NCI-H524 treated with DMSO at 0.1 percent for 48 hours (cell line): ENCODE data around the gene PIK3CD.

Experiments
- DNase-seq: peaks from one replicate; lab custom pipeline; 2025; lab: John Stamatoyannopoulos, UW

The PIK3CD gene

DNA sequence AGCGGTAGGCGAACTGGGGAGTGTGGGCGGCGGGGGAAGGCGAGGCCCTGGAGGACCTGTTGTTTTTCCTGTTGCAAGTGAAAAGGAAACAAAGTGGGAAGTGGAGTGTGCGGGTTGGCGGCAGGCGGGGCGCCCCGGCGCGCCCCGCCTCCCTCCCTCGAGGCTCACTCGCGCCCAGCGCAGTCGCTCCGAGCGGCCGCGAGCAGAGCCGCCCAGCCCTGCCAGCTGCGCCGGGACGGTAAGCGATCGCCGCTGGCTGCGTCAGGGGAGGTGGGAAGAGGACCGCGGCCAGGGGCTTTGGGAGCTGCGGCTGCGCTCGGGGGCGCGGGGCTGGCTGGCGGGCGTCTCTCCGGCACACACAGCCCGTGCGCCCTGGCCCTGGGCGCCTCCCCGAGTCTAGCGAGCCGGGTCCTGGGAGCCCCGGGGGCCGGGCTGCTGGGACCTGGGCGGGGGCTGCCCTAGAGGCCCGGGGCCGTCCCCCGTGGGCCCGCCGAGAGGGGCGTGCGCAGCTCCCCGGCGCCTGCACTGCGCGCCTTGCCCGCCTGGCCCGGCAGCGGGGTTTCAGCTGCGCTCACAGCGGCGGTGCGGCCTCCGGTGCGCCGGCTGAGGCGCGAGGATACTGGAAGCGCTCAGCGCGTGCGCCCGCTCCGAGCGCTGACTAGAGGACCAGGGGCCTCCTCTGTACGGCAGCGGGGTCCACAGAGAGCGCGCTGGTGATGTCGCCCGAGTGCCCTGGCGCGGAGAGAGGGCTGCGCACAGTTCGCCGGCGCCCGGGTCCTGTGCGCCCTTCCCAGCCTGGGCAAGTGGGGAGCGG lies at the start of gene PIK3CD:
Gene PIK3CD (plus strand): TSS at position 167 of the 814 bp plus-strand sequence. CDS start 58,725 bp downstream, outside the sequence.
- DNase-seq = no peak

- no peak for DNase-seq
Observed at GRCh38 chr1:9601942-9602793, 49.4 kb upstream of the PIK3CD start.

GRCh38 chr1:9602794-9603167 lies 48.8 kb upstream of the PIK3CD start:
- DNase-seq = no peak

- no peak for DNase-seq
Observed at GRCh38 chr1:9603307-9603706, 48.2 kb upstream of the PIK3CD start.

- no peak for DNase-seq
Observed at GRCh38 chr1:9603766-9604753, 47.5 kb upstream of the PIK3CD start.

DNA sequence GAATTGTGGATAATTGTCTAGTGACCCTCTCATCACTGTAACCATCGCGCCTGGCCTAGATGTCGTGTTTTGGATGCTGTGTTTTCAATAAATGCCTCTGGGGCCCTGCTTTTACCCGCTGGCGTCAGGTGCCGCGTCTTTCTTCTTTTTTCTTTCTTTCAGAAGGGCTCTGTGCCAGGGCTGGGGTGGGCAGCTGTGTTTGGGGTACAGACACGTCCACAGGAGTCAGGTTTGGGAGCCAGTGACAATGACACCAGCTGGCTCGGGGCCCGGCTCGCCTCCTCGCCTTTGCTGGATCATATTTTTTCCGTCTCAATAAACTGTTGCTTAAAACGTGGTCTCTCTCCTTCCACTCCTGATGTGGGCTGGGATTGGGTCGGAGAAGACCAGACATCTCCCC lies 46.7 kb upstream of the PIK3CD start:
- DNase-seq = no peak

- DNase-seq = no peak
Observed at GRCh38 chr1:9605946-9606455, 45.5 kb upstream of the PIK3CD start.

DNA sequence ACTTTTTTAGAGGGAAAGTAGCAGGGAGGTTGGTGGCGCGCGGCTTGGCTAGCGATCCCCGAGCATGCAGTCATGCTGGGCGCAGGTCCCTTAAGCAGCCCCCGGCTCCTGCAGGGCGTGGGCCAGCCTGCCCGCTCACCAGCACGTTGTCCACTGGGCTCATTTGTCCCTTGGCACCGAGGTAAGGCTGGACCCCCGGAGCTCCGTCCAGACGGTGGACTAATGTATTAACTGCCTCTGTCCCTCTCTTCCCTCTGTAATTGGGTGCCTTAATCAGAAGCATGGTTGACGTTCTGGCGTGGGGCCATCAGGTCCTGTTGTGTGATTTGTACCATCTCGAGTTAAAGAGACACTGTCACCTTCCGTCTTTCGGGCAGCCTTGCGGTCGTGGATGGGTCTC lies 45.1 kb upstream of the PIK3CD start:
- no peak for DNase-seq

GRCh38 chr1:9606948-9607347 lies 44.6 kb upstream of the PIK3CD start:
- no peak for DNase-seq

DNA sequence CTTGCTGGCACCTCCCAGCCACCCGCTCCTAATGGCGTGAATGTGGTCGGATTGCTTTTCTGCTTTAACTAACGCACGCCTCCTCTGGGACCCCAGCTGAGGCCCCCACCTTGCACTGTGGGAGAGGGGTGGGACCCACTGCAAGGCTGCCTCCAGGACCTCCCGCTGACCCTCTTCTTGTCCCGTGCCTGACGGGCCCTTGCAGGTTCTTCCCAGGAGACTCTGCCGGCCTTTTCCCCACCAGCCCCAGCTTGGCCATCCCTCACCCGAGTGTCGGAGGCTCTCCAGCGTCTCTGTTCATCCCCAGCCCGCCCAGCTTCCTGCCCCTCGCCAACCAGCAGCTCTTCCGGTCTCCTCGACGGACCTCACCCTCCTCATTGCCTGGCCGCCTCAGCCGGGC lies 44.2 kb upstream of the PIK3CD start:
- no peak for DNase-seq

- DNase-seq = no peak
Observed at GRCh38 chr1:9609998-9610397, 41.5 kb upstream of the PIK3CD start.

DNA sequence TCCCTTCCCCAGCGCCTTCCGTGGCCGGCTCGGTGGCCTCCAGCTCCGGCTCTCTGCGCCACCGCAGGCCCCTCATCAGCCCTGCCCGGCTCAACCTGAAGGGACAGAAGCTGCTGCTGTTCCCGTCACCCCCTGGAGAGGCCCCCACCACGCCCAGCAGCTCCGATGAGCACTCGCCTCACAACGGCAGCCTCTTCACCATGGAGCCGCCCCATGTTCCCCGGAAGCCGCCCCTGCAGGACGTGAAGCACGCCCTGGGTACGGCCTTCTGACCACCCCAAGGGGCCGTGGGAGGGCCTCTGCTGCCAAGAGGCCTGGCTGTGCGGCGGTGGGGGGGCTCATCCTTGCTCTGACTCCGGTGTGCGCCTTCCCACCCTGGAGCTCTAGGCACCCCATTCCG lies 41.0 kb upstream of the PIK3CD start:
- no peak for DNase-seq

DNA sequence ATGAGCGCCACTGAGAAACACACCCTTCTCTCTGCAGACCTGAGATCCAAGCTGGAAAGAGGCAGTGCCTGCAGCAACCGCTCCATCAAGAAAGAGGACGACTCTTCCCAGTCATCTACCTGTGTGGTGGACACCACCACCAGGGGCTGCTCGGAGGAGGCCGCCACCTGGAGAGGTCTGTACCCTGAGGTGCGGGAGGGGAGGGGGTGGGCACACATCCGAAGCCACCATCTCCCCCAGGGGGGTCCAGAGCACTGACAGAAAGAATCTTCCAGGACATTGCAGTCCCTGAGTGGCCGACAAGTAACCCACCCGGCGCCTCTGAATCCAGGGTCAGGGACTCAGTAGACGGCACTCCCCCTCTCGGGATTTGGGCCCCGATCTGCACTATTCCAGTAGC lies 39.8 kb upstream of the PIK3CD start:
- no peak for DNase-seq

- DNase-seq = no peak
Observed at GRCh38 chr1:9612162-9612845, 39.2 kb upstream of the PIK3CD start.

DNA sequence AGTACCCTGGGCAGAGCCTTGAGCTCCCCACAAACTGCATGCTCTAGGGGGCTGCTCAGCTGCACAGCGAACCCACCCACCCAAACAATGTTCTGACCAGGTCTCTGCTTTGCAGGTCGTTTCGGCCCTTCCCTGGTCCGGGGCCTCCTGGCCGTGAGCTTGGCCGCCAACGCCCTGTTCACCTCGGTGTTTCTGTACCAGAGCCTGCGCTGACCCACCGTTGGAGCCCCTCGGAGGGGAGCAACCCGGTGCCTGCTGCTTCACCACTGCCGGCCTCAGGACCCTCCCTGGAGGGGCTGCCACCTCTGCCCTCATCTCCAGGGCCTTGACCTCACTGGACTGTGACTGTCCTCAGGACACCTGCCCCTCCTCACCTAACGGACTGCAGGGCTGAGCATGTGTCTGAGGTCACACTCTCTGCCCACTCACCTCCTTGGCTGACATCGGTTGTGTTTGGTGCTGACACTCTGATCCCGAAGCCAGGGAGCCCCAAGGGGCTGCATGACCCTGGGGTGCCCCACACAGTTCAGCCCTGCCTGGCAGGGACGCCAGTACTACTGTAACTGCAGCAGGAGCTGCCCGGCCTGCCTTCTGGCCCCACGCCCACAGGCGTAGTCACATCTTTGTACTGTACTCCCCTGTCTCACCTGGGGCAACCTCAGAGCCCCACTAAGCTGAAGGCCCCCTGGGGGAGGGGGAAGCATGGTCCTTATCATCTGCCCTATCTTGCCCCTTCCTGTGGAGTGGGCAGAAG lies 38.5 kb upstream of the PIK3CD start:
- no peak for DNase-seq

GRCh38 chr1:9613625-9614299 lies 37.8 kb upstream of the PIK3CD start:
- no peak for DNase-seq

- DNase-seq = no peak
Observed at GRCh38 chr1:9615316-9616063, 36.0 kb upstream of the PIK3CD start.

GRCh38 chr1:9618909-9619679 lies 32.4 kb upstream of the PIK3CD start:
- no peak for DNase-seq
